Trophoblast cell (in vitro differentiated cells and primary cell): Measurements from ENCODE around the gene MAMSTR.

Experiments
- DNase-seq, 2 donors: peaks; one replicate each; pipeline ENCODE4 v3.0.0-alpha.2; 2016
- H2AFZ ChIP-seq: 2 replicates; pipeline ENCODE4 v1.6.1; 2013; ENCODE audit warnings: low read length, moderate library complexity, mild to moderate bottlenecking; ENCODE audit not compliant: insufficient read depth, poor library complexity
- H2AK5ac ChIP-seq: 2 replicates; pipeline ENCODE4 v1.6.1; 2013; ENCODE audit warnings: mild to moderate bottlenecking, low read length
- H2BK120ac ChIP-seq: 2 replicates; pipeline ENCODE4 v1.6.1; 2013; ENCODE audit warnings: low read length, mild to moderate bottlenecking, moderate library complexity; ENCODE audit not compliant: insufficient read depth, poor library complexity
- H2BK12ac ChIP-seq: 2 replicates; pipeline ENCODE4 v1.6.1; 2013; ENCODE audit warnings: mild to moderate bottlenecking, low read length, moderate library complexity
- H2BK5ac ChIP-seq: 2 replicates; pipeline ENCODE4 v1.6.1; 2013; ENCODE audit warnings: low read length, low read depth, moderate library complexity, mild to moderate bottlenecking; ENCODE audit not compliant: poor library complexity
- H3K14ac ChIP-seq: 2 replicates; pipeline ENCODE4 v1.6.1; 2013; ENCODE audit warnings: mild to moderate bottlenecking, low read length
- H3K18ac ChIP-seq: 2 replicates; pipeline ENCODE4 v1.6.1; 2013; ENCODE audit warnings: mild to moderate bottlenecking, low read length
- H3K23ac ChIP-seq: 2 replicates; pipeline ENCODE4 v1.6.1; 2013; ENCODE audit warnings: low read length
- H3K27ac ChIP-seq: 2 replicates; pipeline ENCODE4 v1.5.1; 2013; ENCODE audit warnings: low read depth, mild to moderate bottlenecking, inconsistent platforms, low read length, moderate library complexity
- H3K27me3 ChIP-seq: 2 replicates; pipeline ENCODE4 v1.6.1; 2013; ENCODE audit warnings: inconsistent platforms, mild to moderate bottlenecking, low read length, moderate library complexity; ENCODE audit not compliant: insufficient read depth
- H3K36me3 ChIP-seq, 2 experiments: 1 replicate in 1 of 2; 2 replicates in 1 of 2; pipeline ENCODE4 v1.6.1; 2013; ENCODE audit warnings: low read length in 2 of 2, mild to moderate bottlenecking in 2 of 2, moderate library complexity in 1 of 2; ENCODE audit not compliant: insufficient read depth in 2 of 2, control insufficient read depth in 1 of 2
- H3K4ac ChIP-seq: 2 replicates; pipeline ENCODE4 v1.6.1; 2013; ENCODE audit warnings: low read depth, mild to moderate bottlenecking, low read length, moderate library complexity
- H3K4me1 ChIP-seq, 2 experiments: 1 replicate in 1 of 2; 2 replicates in 1 of 2; pipeline ENCODE4 v1.6.1; 2013; ENCODE audit warnings: low read length in 2 of 2, mild to moderate bottlenecking in 2 of 2, moderate library complexity in 1 of 2; ENCODE audit not compliant: insufficient read depth in 2 of 2, control insufficient read depth in 1 of 2
- H3K4me2 ChIP-seq: 2 replicates; pipeline ENCODE4 v1.6.1; 2013; ENCODE audit warnings: inconsistent platforms, mild to moderate bottlenecking, low read length, moderate library complexity
- H3K4me3 ChIP-seq: 2 replicates; pipeline ENCODE4 v1.5.1; 2013; ENCODE audit warnings: mild to moderate bottlenecking, low read depth, low read length, inconsistent platforms
- H3K79me1 ChIP-seq: one replicate; pipeline ENCODE4 v1.6.1; 2013; ENCODE audit warnings: low read length
- H3K79me2 ChIP-seq: 2 replicates; pipeline ENCODE4 v1.6.1; 2013; ENCODE audit warnings: low read length, mild to moderate bottlenecking; ENCODE audit not compliant: control insufficient read depth, insufficient read depth, poor library complexity
- H3K9ac ChIP-seq: 2 replicates; pipeline ENCODE4 v1.6.1; 2013; ENCODE audit warnings: mild to moderate bottlenecking, low read length
- H3K9me3 ChIP-seq: 2 replicates; pipeline ENCODE4 v1.6.1; 2013; ENCODE audit warnings: low read depth, mild to moderate bottlenecking, control low read depth, inconsistent platforms, low read length; ENCODE audit not compliant: insufficient read depth
- H4K12ac ChIP-seq: 2 replicates; pipeline ENCODE4 v1.6.1; 2013; ENCODE audit warnings: low read depth, mild to moderate bottlenecking, low read length, moderate library complexity
- H4K8ac ChIP-seq: 2 replicates; pipeline ENCODE4 v1.6.1; 2013; ENCODE audit warnings: low read depth, mild to moderate bottlenecking, low read length, moderate library complexity
- H4K91ac ChIP-seq: one replicate; pipeline ENCODE4 v1.6.1; 2013; ENCODE audit warnings: low read depth, mild to moderate bottlenecking, low read length, moderate library complexity
- WGBS: extraction: QIAGEN DNeasy Blood & Tissue Kit; methylation state at CpG from one replicate; pipeline ENCODE4 v1.1.7; 2013; ENCODE audit warnings: missing lambda C conversion rate; ENCODE audit not compliant: insufficient read length, insufficient coverage; ENCODE audit errors: extremely low coverage; 5-methylcytosine and 5-hydroxymethylcytosine counted together

MAMSTR gene

DNA sequence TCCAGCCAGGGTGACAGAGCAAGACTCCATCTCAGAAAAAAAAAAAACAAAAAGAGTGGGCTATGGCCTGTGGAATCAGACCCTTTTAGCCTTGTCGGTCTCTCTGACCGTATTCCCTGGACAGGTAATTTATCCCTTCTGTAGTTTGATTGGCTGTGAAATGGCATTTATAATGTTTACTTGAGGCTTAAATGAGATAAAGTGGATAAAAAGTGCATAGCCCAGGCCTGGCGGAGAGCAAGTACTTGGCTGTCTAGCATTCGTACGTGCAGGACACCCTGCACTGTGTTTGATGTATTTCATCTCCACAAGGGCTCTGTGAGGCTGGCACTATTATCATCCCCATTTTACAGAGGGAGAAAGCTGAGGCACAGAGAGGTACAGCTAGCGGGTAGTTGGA, 53.7 kb downstream of the MAMSTR start:
- no peak overlapping the region for H2BK12ac ChIP-seq
- no peak overlapping the region for H3K4me3 ChIP-seq
- no peak overlapping the region for H2BK5ac ChIP-seq
- no peak overlapping the region for H4K91ac ChIP-seq
- H3K79me1 ChIP-seq, result no peaks in the 10 kb centered on the region
- no CpG with 5 or more reads among the region's 6 CpGs for WGBS
- H3K23ac ChIP-seq, result no peak overlapping the region
- H2BK120ac ChIP-seq, result no peak overlapping the region
- no peak overlapping the region for H3K14ac ChIP-seq
- H2AFZ ChIP-seq, result no peak overlapping the region
- no peak for DNase-seq
- no peak overlapping the region for H2AK5ac ChIP-seq
- H3K4ac ChIP-seq, result no peak overlapping the region
- no peak overlapping the region for H3K4me2 ChIP-seq
- no peak overlapping the region for H3K27ac ChIP-seq
- H3K9ac ChIP-seq, result no peak overlapping the region
- H3K36me3 ChIP-seq, result no peaks in the 10 kb centered on the region
- no peak overlapping the region for H4K8ac ChIP-seq
- no peak overlapping the region for H3K18ac ChIP-seq
- peaks cover 11% of the 10 kb centered on the region for H3K9me3 ChIP-seq
- H4K12ac ChIP-seq, result no peak overlapping the region
- no peaks in the 10 kb centered on the region for H3K27me3 ChIP-seq
- no peaks in the 10 kb centered on the region for H3K79me2 ChIP-seq
- no peaks in the 10 kb centered on the region for H3K4me1 ChIP-seq

DNA sequence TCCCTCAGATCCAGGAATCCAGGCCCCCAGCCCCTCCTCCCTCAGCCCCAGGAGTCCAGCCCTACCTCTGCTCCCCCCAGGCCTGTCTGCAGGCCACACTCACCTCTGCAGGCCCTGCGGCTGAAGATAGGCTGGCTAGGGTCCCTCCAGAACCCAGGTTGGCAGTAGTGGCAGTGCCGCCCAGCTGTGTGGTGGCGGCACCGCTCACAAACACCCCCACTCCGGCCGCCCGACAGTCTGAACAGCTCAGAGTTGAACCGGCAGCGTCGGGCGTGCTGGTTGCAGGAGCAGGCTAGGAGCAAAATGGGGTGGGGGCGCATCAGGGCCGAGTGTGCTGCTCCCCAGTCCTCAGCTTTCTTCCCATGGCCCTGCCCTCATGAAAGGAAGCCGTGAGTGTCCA, 55.0 kb downstream of the MAMSTR start:
- Histone ChIP-seq H3K27ac (no peak overlapping the region), H3K14ac (no peak overlapping the region), H3K4ac (no peak overlapping the region), H3K79me1 (no peaks in the 10 kb centered on the region), H3K79me2 (no peaks in the 10 kb centered on the region), H2BK12ac (no peak overlapping the region), H4K91ac (no peak overlapping the region), H3K18ac (no peak overlapping the region), H4K12ac (no peak overlapping the region), H3K27me3 (no peaks in the 10 kb centered on the region), H2BK120ac (no peak overlapping the region), H2BK5ac (no peak overlapping the region), H3K4me3 (no peak overlapping the region), H2AFZ (no peak overlapping the region), H3K23ac (no peak overlapping the region), H2AK5ac (no peak overlapping the region), H3K36me3 (no peaks in the 10 kb centered on the region), H3K4me1 (no peaks in the 10 kb centered on the region), H3K4me2 (no peak overlapping the region), H3K9me3 (peaks cover 4% of the 10 kb centered on the region), H4K8ac (no peak overlapping the region), H3K9ac (no peak overlapping the region)
- WGBS, result no CpG with 5 or more reads among the region's 14 CpGs
- DNase-seq, result no peak

DNA sequence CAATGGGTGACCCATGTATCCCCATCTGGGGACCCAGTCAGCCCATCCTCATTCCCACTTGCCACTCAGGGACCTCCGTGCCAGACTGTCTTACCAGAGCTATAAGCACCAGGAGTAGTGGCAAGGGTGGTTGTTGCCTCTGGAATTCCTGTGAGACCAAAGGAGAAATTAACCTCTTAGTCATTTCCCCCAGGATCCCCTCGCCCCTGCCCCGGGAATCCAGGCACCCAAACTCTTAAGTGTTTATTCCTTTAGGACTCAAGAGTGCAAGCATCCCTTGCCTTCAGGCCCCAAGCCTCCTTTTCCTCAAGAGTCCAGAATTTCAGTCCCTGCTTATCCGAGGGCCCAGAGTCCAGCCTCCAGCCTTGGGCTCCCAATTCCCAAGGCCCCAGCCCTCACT, 55.9 kb downstream of the MAMSTR start:
- no peak overlapping the region for H4K12ac ChIP-seq
- no peak overlapping the region for H3K27ac ChIP-seq
- H3K4ac ChIP-seq, result no peak overlapping the region
- no peaks in the 10 kb centered on the region for H3K27me3 ChIP-seq
- H3K14ac ChIP-seq, result no peak overlapping the region
- H3K23ac ChIP-seq, result no peak overlapping the region
- no peak overlapping the region for H2AFZ ChIP-seq
- H4K91ac ChIP-seq, result no peak overlapping the region
- H2AK5ac ChIP-seq, result no peak overlapping the region
- no peaks in the 10 kb centered on the region for H3K4me1 ChIP-seq
- H3K4me3 ChIP-seq, result no peak overlapping the region
- H3K18ac ChIP-seq, result no peak overlapping the region
- no peak overlapping the region for H2BK5ac ChIP-seq
- WGBS, result no CpG with 5 or more reads among the region's 4 CpGs
- H3K9ac ChIP-seq, result no peak overlapping the region
- H2BK12ac ChIP-seq, result no peak overlapping the region
- no peaks in the 10 kb centered on the region for H3K79me2 ChIP-seq
- H4K8ac ChIP-seq, result no peak overlapping the region
- peaks cover under 1% of the 10 kb centered on the region for H3K9me3 ChIP-seq
- H2BK120ac ChIP-seq, result no peak overlapping the region
- DNase-seq, result no peak
- H3K79me1 ChIP-seq, result no peaks in the 10 kb centered on the region
- H3K36me3 ChIP-seq, result no peaks in the 10 kb centered on the region
- no peak overlapping the region for H3K4me2 ChIP-seq
